HEK293 (cell line): Measurements from ENCODE around the gene RIPOR3.

Experiments
- BCL11A ChIP-seq: fragments of 450-650 bp; formaldehyde crosslinking; IDR thresholded peaks from 2 replicates; pipeline ENCODE4 v1.5.1; 2016; ENCODE audit warnings: low read depth, missing biosample characterization, missing genetic modification characterization
- GLIS1 ChIP-seq: fragments of 450-650 bp; formaldehyde crosslinking; IDR thresholded peaks from 2 replicates; pipeline ENCODE4 v1.5.1; 2016; ENCODE audit warnings: missing biosample characterization, missing genetic modification characterization
- INSM2 ChIP-seq: fragments of 450-650 bp; formaldehyde crosslinking; IDR thresholded peaks from 2 replicates; pipeline ENCODE4 v1.5.1; 2016; ENCODE audit warnings: missing biosample characterization, missing genetic modification characterization
- KLF1 ChIP-seq: fragments of 450-650 bp; formaldehyde crosslinking; IDR thresholded peaks from 2 replicates; pipeline ENCODE4 v1.5.1; 2016; ENCODE audit warnings: missing biosample characterization, missing genetic modification characterization
- KLF10 ChIP-seq: fragments of 450-650 bp; IDR thresholded peaks from 2 replicates; pipeline ENCODE4 v1.5.1; 2018; ENCODE audit warnings: missing biosample characterization, mild to moderate bottlenecking, missing genetic modification characterization
- KLF8 ChIP-seq: fragments of 450-650 bp; formaldehyde crosslinking; IDR thresholded peaks from 2 replicates; pipeline ENCODE4 v1.5.1; 2016; ENCODE audit warnings: missing biosample characterization, missing genetic modification characterization
- PATZ1 ChIP-seq: fragments of 450-650 bp; formaldehyde crosslinking; IDR thresholded peaks from 2 replicates; pipeline ENCODE4 v1.5.1; 2016; ENCODE audit warnings: missing biosample characterization, missing genetic modification characterization
- RBAK ChIP-seq: fragments of 450-650 bp; formaldehyde crosslinking; IDR thresholded peaks from 2 replicates; pipeline ENCODE4 v1.5.1; 2016; ENCODE audit warnings: missing biosample characterization, missing genetic modification characterization
- REST ChIP-seq: fragments of 450-650 bp; formaldehyde crosslinking; IDR thresholded peaks from 2 replicates; pipeline ENCODE4 v1.5.1; 2016; ENCODE audit warnings: missing biosample characterization, missing genetic modification characterization
- SCRT1 ChIP-seq: fragments of 450-650 bp; formaldehyde crosslinking; IDR thresholded peaks from 2 replicates; pipeline ENCODE4 v1.5.1; 2016; ENCODE audit warnings: missing biosample characterization, missing genetic modification characterization, borderline replicate concordance
- SCRT2 ChIP-seq: fragments of 450-650 bp; formaldehyde crosslinking; IDR thresholded peaks from 2 replicates; pipeline ENCODE4 v1.5.1; 2016; ENCODE audit warnings: missing biosample characterization, missing genetic modification characterization
- SETDB1 ChIP-seq: IDR thresholded peaks from one replicate; pipeline ENCODE4 v1.6.1; 2017; ENCODE audit warnings: mild to moderate bottlenecking, low read length, moderate library complexity, mixed read lengths; ENCODE audit not compliant: insufficient read length
- TCF7L2 ChIP-seq: IDR thresholded peaks from 2 replicates; pipeline ENCODE4 v1.6.1; 2011; ENCODE audit warnings: low read depth, mild to moderate bottlenecking, inconsistent platforms, low read length, moderate library complexity, borderline replicate concordance
- ZBTB1 ChIP-seq: fragments of 450-650 bp; formaldehyde crosslinking; IDR thresholded peaks from 2 replicates; pipeline ENCODE4 v1.5.1; 2016; ENCODE audit warnings: missing biosample characterization, missing genetic modification characterization
- ZBTB6 ChIP-seq: fragments of 450-650 bp; formaldehyde crosslinking; IDR thresholded peaks from 2 replicates; pipeline ENCODE4 v1.5.1; 2017; ENCODE audit warnings: missing biosample characterization, missing genetic modification characterization
- ZFP3 ChIP-seq: fragments of 450-650 bp; formaldehyde crosslinking; IDR thresholded peaks from 2 replicates; pipeline ENCODE4 v1.5.1; 2016; ENCODE audit warnings: low read depth, missing biosample characterization, missing genetic modification characterization
- ZFP37 ChIP-seq: fragments of 450-650 bp; formaldehyde crosslinking; IDR thresholded peaks from 2 replicates; pipeline ENCODE4 v1.5.1; 2016; ENCODE audit warnings: missing biosample characterization, missing genetic modification characterization
- ZIC2 ChIP-seq: fragments of 450-650 bp; formaldehyde crosslinking; IDR thresholded peaks from 2 replicates; pipeline ENCODE4 v1.5.1; 2016; ENCODE audit warnings: missing biosample characterization, missing genetic modification characterization
- ZNF16 ChIP-seq: fragments of 450-650 bp; formaldehyde crosslinking; IDR thresholded peaks from 2 replicates; pipeline ENCODE4 v1.5.1; 2016; ENCODE audit warnings: low read depth, missing biosample characterization, missing genetic modification characterization
- ZNF169 ChIP-seq: fragments of 450-650 bp; formaldehyde crosslinking; IDR thresholded peaks from 2 replicates; pipeline ENCODE4 v1.5.1; 2016; ENCODE audit warnings: missing biosample characterization, missing genetic modification characterization
- ZNF37A ChIP-seq: fragments of 450-650 bp; IDR thresholded peaks from 2 replicates; pipeline ENCODE4 v1.5.1; 2018; ENCODE audit warnings: missing biosample characterization, missing genetic modification characterization
- ZNF473 ChIP-seq: fragments of 450-650 bp; formaldehyde crosslinking; IDR thresholded peaks from 2 replicates; pipeline ENCODE4 v1.5.1; 2017; ENCODE audit warnings: missing biosample characterization, missing genetic modification characterization
- ZNF48 ChIP-seq: fragments of 450-650 bp; formaldehyde crosslinking; IDR thresholded peaks from 2 replicates; pipeline ENCODE4 v1.5.1; 2016; ENCODE audit warnings: missing biosample characterization, missing genetic modification characterization
- ZNF544 ChIP-seq: fragments of 450-650 bp; formaldehyde crosslinking; IDR thresholded peaks from 2 replicates; pipeline ENCODE4 v1.5.0; 2017; ENCODE audit warnings: missing biosample characterization, missing genetic modification characterization
- ZNF548 ChIP-seq: fragments of 450-650 bp; formaldehyde crosslinking; IDR thresholded peaks from 2 replicates; pipeline ENCODE4 v1.5.1; 2016; ENCODE audit warnings: missing biosample characterization, missing genetic modification characterization
- ZNF561 ChIP-seq: fragments of 450-650 bp; IDR thresholded peaks from 2 replicates; pipeline ENCODE4 v1.5.1; 2018; ENCODE audit warnings: missing biosample characterization, missing genetic modification characterization, borderline replicate concordance
- ZNF585B ChIP-seq: fragments of 450-650 bp; formaldehyde crosslinking; IDR thresholded peaks from 2 replicates; pipeline ENCODE4 v1.5.1; 2016; ENCODE audit warnings: missing biosample characterization, missing genetic modification characterization
- ZNF623 ChIP-seq: fragments of 450-650 bp; formaldehyde crosslinking; IDR thresholded peaks from 2 replicates; pipeline ENCODE4 v1.5.1; 2016; ENCODE audit warnings: missing biosample characterization, missing genetic modification characterization
- ZNF626 ChIP-seq: fragments of 450-650 bp; sonication (Bioruptor Pico); formaldehyde crosslinking; IDR thresholded peaks from 2 replicates; pipeline ENCODE4 v1.5.1; 2018; ENCODE audit warnings: missing biosample characterization, missing genetic modification characterization, inconsistent platforms
- ZNF660 ChIP-seq: fragments of 450-650 bp; IDR thresholded peaks from 2 replicates; pipeline ENCODE4 v1.5.1; 2018; ENCODE audit warnings: missing biosample characterization, mild to moderate bottlenecking, missing genetic modification characterization
- ZNF768 ChIP-seq: fragments of 450-650 bp; formaldehyde crosslinking; IDR thresholded peaks from 2 replicates; pipeline ENCODE4 v1.5.1; 2018; ENCODE audit warnings: missing biosample characterization, mild to moderate bottlenecking, missing genetic modification characterization
- ZNF830 ChIP-seq: fragments of 450-650 bp; IDR thresholded peaks from 2 replicates; pipeline ENCODE4 v1.5.0; 2018; ENCODE audit warnings: missing biosample characterization, missing genetic modification characterization, low read depth, mild to moderate bottlenecking, moderate library complexity
- ZSCAN23 ChIP-seq: fragments of 450-650 bp; formaldehyde crosslinking; IDR thresholded peaks from 2 replicates; pipeline ENCODE4 v1.5.1; 2016; ENCODE audit warnings: missing biosample characterization, missing genetic modification characterization
- ZSCAN30 ChIP-seq: fragments of 450-650 bp; IDR thresholded peaks from 2 replicates; pipeline ENCODE4 v1.5.1; 2018; ENCODE audit warnings: missing biosample characterization, mild to moderate bottlenecking, missing genetic modification characterization, moderate library complexity
- ZXDB ChIP-seq: fragments of 450-650 bp; formaldehyde crosslinking; IDR thresholded peaks from 2 replicates; pipeline ENCODE4 v1.5.1; 2016; ENCODE audit warnings: missing biosample characterization, missing genetic modification characterization

Gene RIPOR3

GRCh38 chr20:50580016-50580747 lies 111.2 kb downstream of the RIPOR3 start (continued):
- TF ChIP-seq ZFP3 (no peak), REST (tag by site-specific recombination) (no peak), ZNF548 (tag by site-specific recombination) (no peak), KLF1 (tag by site-specific recombination) (no peak), ZNF830 (tag by site-specific recombination) (no peak), ZXDB (tag by site-specific recombination) (no peak), GLIS1 (tag by site-specific recombination) (peak; percentile 51; the same call in 1 of the 2 replicates), TCF7L2 (no peak), ZNF544 (tag by site-specific recombination) (no peak), ZSCAN30 (peak; percentile 97), INSM2 (no peak), ZNF585B (tag by site-specific recombination) (no peak), ZFP37 (no peak), SCRT1 (tag by site-specific recombination) (peak; percentile 89), ZNF16 (no peak), ZNF768 (tag by site-specific recombination) (no peak), ZNF473 (tag by site-specific recombination) (no peak), ZIC2 (tag by site-specific recombination) (no peak), PATZ1 (peak; percentile 74), RBAK (tag by site-specific recombination) (no peak), SETDB1 (no peak), ZBTB1 (no peak), ZNF48 (no peak), ZNF37A (tag by site-specific recombination) (no peak), SCRT2 (peak; percentile 98), ZSCAN23 (tag by site-specific recombination) (no peak), ZNF660 (tag by site-specific recombination) (no peak), BCL11A (tag by site-specific recombination) (no peak), KLF8 (tag by site-specific recombination) (no peak), ZNF623 (tag by site-specific recombination) (no peak), ZBTB6 (no peak), KLF10 (tag by site-specific recombination) (no peak), ZNF169 (no peak), ZNF626 (tag by site-specific recombination) (no peak), ZNF561 (tag by site-specific recombination) (peak; percentile 79)
